ENCODE data around the gene ALK. TPM values are rescaled to one million over a fixed set of nuclear protein-coding genes. Genes with fewer than 3 reads are reported as not detected.
A peak's percentile ranks its signal among the peaks of the same experiment; 100 is the strongest.

Gene ALK
- total and polyA plus RNA-seq, 2 donors (not counting 1 experiment from before 2014, with no cell fraction given) = under 0.01 to 0.02 TPM

GRCh38 chr2:29455200-29455860 lies 466.1 kb downstream of the ALK start:
- DNase-seq (ENCODE audit: low read depth in 2 of 2) = peak in 1 of 2 donors; percentile 33
- Histone ChIP-seq H3K4me2 (ENCODE audit: extremely low read depth, insufficient read depth, low read length) (no peak overlapping the region), H4K20me1 (ENCODE audit: control insufficient read depth, extremely low read depth, insufficient read depth, low read length) (no peaks in the 10 kb centered on the region), H3K27ac (ENCODE audit: insufficient read depth, low read length) (no peak overlapping the region), H3K4me3 (replicated peaks in 1 of 4; ENCODE audit: control extremely low read depth in 1 of 4, insufficient read depth in 1 of 4, low read depth in 3 of 4, low read length in 4 of 4) (no peak overlapping the region), H3K79me2 (ENCODE audit: control insufficient read depth, insufficient read depth, low read length) (no peaks in the 10 kb centered on the region), H3K9ac (ENCODE audit: insufficient read depth, low read length) (no peak overlapping the region), H3K9me3 (ENCODE audit: control insufficient read depth, insufficient read depth, low read depth, low read length) (no peaks in the 10 kb centered on the region), H3K4me1 (ENCODE audit: control insufficient read depth, extremely low read depth, insufficient read depth, low read length) (peaks cover 4% of the 10 kb centered on the region), H2AFZ (ENCODE audit: low read length) (peak overlapping the region; percentile 3), H3K36me3 (ENCODE audit: control insufficient read depth, insufficient read depth, low read length) (no peaks in the 10 kb centered on the region), H3K27me3 (ENCODE audit: control insufficient read depth, insufficient read depth, low read length) (no peaks in the 10 kb centered on the region)
- TF ChIP-seq CTCF (conservative IDR thresholded peaks at IDR 0.05 in 1 of 2, IDR thresholded peaks at IDR 0.05 in 1 of 2; ENCODE audit: low read depth in 1 of 2, low read length in 2 of 2) (no peak), EZH2 (IDR thresholded peaks at IDR 0.05; ENCODE audit: low read length, missing control alignments) (no peak)

GRCh38 chr2:29452036-29452435 lies 469.4 kb downstream of the ALK start:
- TF ChIP-seq EZH2 (IDR thresholded peaks at IDR 0.05; ENCODE audit: low read length, missing control alignments) = no peak
- no peak for TF ChIP-seq CTCF (conservative IDR thresholded peaks at IDR 0.05 in 1 of 2, IDR thresholded peaks at IDR 0.05 in 1 of 2; ENCODE audit: low read depth in 1 of 2, low read length in 2 of 2)
- Histone ChIP-seq H3K4me2 (ENCODE audit: extremely low read depth, insufficient read depth, low read length) (no peak overlapping the region), H4K20me1 (ENCODE audit: control insufficient read depth, extremely low read depth, insufficient read depth, low read length) (no peaks in the 10 kb centered on the region), H3K79me2 (ENCODE audit: control insufficient read depth, insufficient read depth, low read length) (no peaks in the 10 kb centered on the region), H3K9me3 (ENCODE audit: control insufficient read depth, insufficient read depth, low read depth, low read length) (no peaks in the 10 kb centered on the region), H3K4me3 (replicated peaks in 1 of 4; ENCODE audit: control extremely low read depth in 1 of 4, insufficient read depth in 1 of 4, low read depth in 3 of 4, low read length in 4 of 4) (no peak overlapping the region), H3K27ac (ENCODE audit: insufficient read depth, low read length) (no peak overlapping the region), H3K4me1 (ENCODE audit: control insufficient read depth, extremely low read depth, insufficient read depth, low read length) (peaks cover 2% of the 10 kb centered on the region), H2AFZ (ENCODE audit: low read length) (no peak overlapping the region), H3K9ac (ENCODE audit: insufficient read depth, low read length) (no peak overlapping the region), H3K27me3 (ENCODE audit: control insufficient read depth, insufficient read depth, low read length) (no peaks in the 10 kb centered on the region), H3K36me3 (ENCODE audit: control insufficient read depth, insufficient read depth, low read length) (no peaks in the 10 kb centered on the region)
- DNase-seq (ENCODE audit: low read depth in 2 of 2) = no peak

- Histone ChIP-seq H3K36me3 (ENCODE audit: control insufficient read depth, insufficient read depth, low read length) (no peaks in the 10 kb centered on the region), H2AFZ (ENCODE audit: low read length) (no peak overlapping the region), H3K4me2 (ENCODE audit: extremely low read depth, insufficient read depth, low read length) (no peak overlapping the region), H3K27ac (ENCODE audit: insufficient read depth, low read length) (no peak overlapping the region), H3K4me3 (replicated peaks in 1 of 4; ENCODE audit: control extremely low read depth in 1 of 4, insufficient read depth in 1 of 4, low read depth in 3 of 4, low read length in 4 of 4) (no peak overlapping the region), H4K20me1 (ENCODE audit: control insufficient read depth, extremely low read depth, insufficient read depth, low read length) (no peaks in the 10 kb centered on the region), H3K79me2 (ENCODE audit: control insufficient read depth, insufficient read depth, low read length) (no peaks in the 10 kb centered on the region), H3K27me3 (ENCODE audit: control insufficient read depth, insufficient read depth, low read length) (no peaks in the 10 kb centered on the region), H3K9ac (ENCODE audit: insufficient read depth, low read length) (no peak overlapping the region), H3K9me3 (ENCODE audit: control insufficient read depth, insufficient read depth, low read depth, low read length) (no peaks in the 10 kb centered on the region), H3K4me1 (ENCODE audit: control insufficient read depth, extremely low read depth, insufficient read depth, low read length) (peaks cover 2% of the 10 kb centered on the region)
- TF ChIP-seq CTCF (conservative IDR thresholded peaks at IDR 0.05 in 1 of 2, IDR thresholded peaks at IDR 0.05 in 1 of 2; ENCODE audit: low read depth in 1 of 2, low read length in 2 of 2) = no peak
- no peak for TF ChIP-seq EZH2 (IDR thresholded peaks at IDR 0.05; ENCODE audit: low read length, missing control alignments)
- DNase-seq (ENCODE audit: low read depth in 2 of 2) = no peak
Observed at GRCh38 chr2:29450596-29451222, 470.7 kb downstream of the ALK start.
